K562 (cell line): ENCODE results near the gene BNIP3. TPM values are rescaled to one million over a fixed set of nuclear protein-coding genes. Genes with fewer than 3 reads are reported as not detected.

ENCODE experiments used
- DDX20 ChIP-seq: fragments of 450-650 bp; IDR thresholded peaks from 2 replicates; pipeline ENCODE4 v1.6.1; 2016; ENCODE audit warnings: missing genetic modification characterization, low read depth, mild to moderate bottlenecking, missing compliant biosample characterization, moderate library complexity
- E2F6 ChIP-seq, 2 experiments: IDR thresholded peaks; 2 replicates each; pipeline ENCODE4 v1.6.1; 2011; ENCODE audit warnings: borderline replicate concordance in 1 of 2, control low read depth in 1 of 2, low read depth in 1 of 2, low read length in 1 of 2, mild to moderate bottlenecking in 1 of 2, mixed read lengths in 1 of 2, moderate library complexity in 1 of 2; ENCODE audit not compliant: insufficient read depth in 1 of 2, insufficient read length in 1 of 2, poor library complexity in 1 of 2, severe bottlenecking in 1 of 2; ENCODE audit errors: extremely low read depth in 1 of 2
- ETS1 ChIP-seq: conservative IDR thresholded peaks from 2 replicates; pipeline ENCODE4 v1.6.1; 2011; ENCODE audit warnings: low read depth, mild to moderate bottlenecking, low read length; ENCODE audit not compliant: control insufficient read depth
- FOXP1 ChIP-seq: sonication (generic); formaldehyde crosslinking; IDR thresholded peaks from 2 replicates; pipeline ENCODE4 v1.8.0; 2022; ENCODE audit warnings: mild to moderate bottlenecking, missing genetic modification reagents
- ILF3 ChIP-seq: fragments of 450-650 bp; IDR thresholded peaks from 2 replicates; pipeline ENCODE4 v1.6.1; 2018; ENCODE audit warnings: antibody characterized with exemption, mild to moderate bottlenecking, moderate library complexity, borderline replicate concordance
- JUNB ChIP-seq: fragments of 450-650 bp; formaldehyde crosslinking; conservative IDR thresholded peaks from 2 replicates; pipeline ENCODE4 v1.4.0; 2020; ENCODE audit warnings: mild to moderate bottlenecking
- KAT2B ChIP-seq: IDR thresholded peaks from one replicate; pipeline ENCODE4 v1.6.1; 2012; ENCODE audit warnings: low read depth, mild to moderate bottlenecking, control low read depth, inconsistent platforms, low read length, moderate library complexity
- NCOA4 ChIP-seq: fragments of 450-650 bp; IDR thresholded peaks from 2 replicates; pipeline ENCODE4 v1.6.1; 2018; ENCODE audit warnings: mild to moderate bottlenecking; ENCODE audit not compliant: partially characterized antibody
- RAD21 ChIP-seq, 2 experiments: fragments of 250-450 bp in 1 of 2; fragments of 450-650 bp in 1 of 2; sonication (Bioruptor Pico) in 1 of 2; formaldehyde crosslinking in 1 of 2; IDR thresholded peaks in 1 of 2; conservative IDR thresholded peaks in 1 of 2; 2 replicates each; pipeline versions ENCODE4 v1.4.0 to v1.8.0; 2020 to 2022; ENCODE audit warnings: mild to moderate bottlenecking in 2 of 2, moderate library complexity in 1 of 2
- ZNF3 ChIP-seq: fragments of 250-450 bp; sonication (Bioruptor Pico); IDR thresholded peaks from 2 replicates; pipeline ENCODE4 v1.5.0; 2021; ENCODE audit warnings: mild to moderate bottlenecking, moderate library complexity
- ZNF318 ChIP-seq, 2 experiments: fragments of 450-650 bp; IDR thresholded peaks; 2 replicates each; pipeline ENCODE4 v1.6.1; 2016; ENCODE audit warnings: mild to moderate bottlenecking in 2 of 2, borderline replicate concordance in 1 of 2, low read depth in 1 of 2, moderate library complexity in 1 of 2
- ZNF324 ChIP-seq: fragments of 250-450 bp; sonication (Bioruptor Pico); IDR thresholded peaks from 2 replicates; pipeline ENCODE4 v1.4.0; 2020; ENCODE audit warnings: mild to moderate bottlenecking
- polyA plus RNA-seq, 8 experiments: library from polyadenylated mRNA; depleted of rRNA in 4 of 8; stranded (reverse) in 5 of 8; unstranded in 3 of 8; fragments of >200 nt; fragmentation: Nextera tagmentation in 2 of 8; fragmentation: Illumina TruSeq in 1 of 8; extraction: Ambion mirVana in 2 of 8; extraction: Trizol in 1 of 8; gene quantifications; 2 replicates each; pipeline versions ENCODE4 v1.2.1 to v1.2.3, GENCODE V29; 2011 to 2014; ENCODE audit warnings: inconsistent platforms in 1 of 8, missing spikeins in 1 of 8
- total RNA-seq, 7 experiments: library from RNA; depleted of rRNA in 6 of 7; stranded (reverse); fragments of >200 nt in 6 of 7; fragmentation: Illumina TruSeq in 2 of 7; extraction: Trizol in 2 of 7; gene quantifications; 2 replicates each; pipeline versions ENCODE4 v1.2.1 to v1.2.3, GENCODE V29; 2011 to 2021; ENCODE audit warnings: low replicate concordance in 1 of 7
- TF ChIP-seq, protein P1 (sequence below): fragments of 250-450 bp; sonication (Bioruptor Pico); IDR thresholded peaks from 2 replicates; pipeline ENCODE4 v1.4.0; 2020; ENCODE audit warnings: borderline replicate concordance

Gene BNIP3
- total and polyA plus RNA-seq, 9 of the 15 experiments (the other 6 are each of a cell fraction or from before 2014, with no cell fraction given), result 9.2 to 119 (median 42.2) TPM

- TF ChIP-seq E2F6 (IDR thresholded peaks at IDR 0.05; ENCODE audit: borderline replicate concordance in 1 of 2, extremely low read depth in 1 of 2, insufficient read depth in 1 of 2, insufficient read length in 1 of 2, low read depth in 1 of 2, low read length in 1 of 2, poor library complexity in 1 of 2, severe bottlenecking in 1 of 2) (no peak), RAD21 (CRISPR knock-in tag; conservative IDR thresholded peaks at IDR 0.05 in 1 of 2, IDR thresholded peaks at IDR 0.05 in 1 of 2) (no peak), ZNF318 (IDR thresholded peaks at IDR 0.05; ENCODE audit: borderline replicate concordance in 1 of 2, low read depth in 1 of 2) (no peak), JUNB (CRISPR knock-in tag) (no peak), KAT2B (no peak), ILF3 (no peak), NCOA4 (no peak), FOXP1 (no peak), DDX20 (no peak), ETS1 (no peak), ZNF3 (no peak), ZNF324 (CRISPR knock-in tag) (no peak)
- TF ChIP-seq, protein P1, sequence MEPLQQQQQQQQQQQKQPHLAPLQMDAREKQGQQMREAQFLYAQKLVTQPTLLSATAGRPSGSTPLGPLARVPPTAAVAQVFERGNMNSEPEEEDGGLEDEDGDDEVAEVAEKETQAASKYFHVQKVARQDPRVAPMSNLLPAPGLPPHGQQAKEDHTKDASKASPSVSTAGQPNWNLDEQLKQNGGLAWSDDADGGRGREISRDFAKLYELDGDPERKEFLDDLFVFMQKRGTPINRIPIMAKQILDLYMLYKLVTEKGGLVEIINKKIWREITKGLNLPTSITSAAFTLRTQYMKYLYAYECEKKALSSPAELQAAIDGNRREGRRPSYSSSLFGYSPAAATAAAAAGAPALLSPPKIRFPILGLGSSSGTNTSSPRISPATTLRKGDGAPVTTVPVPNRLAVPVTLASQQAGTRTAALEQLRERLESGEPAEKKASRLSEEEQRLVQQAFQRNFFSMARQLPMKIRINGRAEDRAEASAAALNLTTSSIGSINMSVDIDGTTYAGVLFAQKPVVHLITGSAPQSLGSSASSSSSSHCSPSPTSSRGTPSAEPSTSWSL, result no peak
Measured at GRCh38 chr10:132005147-132005546, 23.4 kb upstream of the BNIP3 start (continued).
